NCI-H226 (cell line): ENCODE results near the gene DNAJC7.
"Not testable (repeated sequence)": the region's sequence is repeated elsewhere in the genome, so short reads cannot be mapped to it uniquely, and the experiment has no call there.

Experiments
- DNase-seq: peaks from one replicate; pipeline ENCODE4 v3.0.0-alpha.2; 2015

DNAJC7 gene

DNA sequence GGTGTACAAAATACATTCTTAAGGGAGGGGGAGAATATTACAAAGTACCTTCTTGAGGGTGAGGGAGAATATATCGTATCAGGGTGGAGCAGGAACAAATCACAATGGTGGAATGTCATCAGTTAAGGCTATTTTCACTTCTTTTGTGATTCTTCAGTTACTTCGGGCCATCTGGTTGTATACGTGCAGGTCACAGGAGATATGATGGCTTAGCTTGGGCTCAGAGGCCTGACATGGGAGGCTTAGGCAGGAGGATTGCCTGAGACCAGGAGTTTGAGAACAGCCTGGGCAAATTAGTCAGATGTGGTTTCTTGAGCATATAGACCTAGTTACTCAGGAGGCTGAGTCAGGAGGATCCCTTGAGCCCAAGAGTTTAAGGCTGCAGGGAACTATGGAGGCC is 73.7 kb downstream of the DNAJC7 start:
- DNase-seq = no peak

DNA sequence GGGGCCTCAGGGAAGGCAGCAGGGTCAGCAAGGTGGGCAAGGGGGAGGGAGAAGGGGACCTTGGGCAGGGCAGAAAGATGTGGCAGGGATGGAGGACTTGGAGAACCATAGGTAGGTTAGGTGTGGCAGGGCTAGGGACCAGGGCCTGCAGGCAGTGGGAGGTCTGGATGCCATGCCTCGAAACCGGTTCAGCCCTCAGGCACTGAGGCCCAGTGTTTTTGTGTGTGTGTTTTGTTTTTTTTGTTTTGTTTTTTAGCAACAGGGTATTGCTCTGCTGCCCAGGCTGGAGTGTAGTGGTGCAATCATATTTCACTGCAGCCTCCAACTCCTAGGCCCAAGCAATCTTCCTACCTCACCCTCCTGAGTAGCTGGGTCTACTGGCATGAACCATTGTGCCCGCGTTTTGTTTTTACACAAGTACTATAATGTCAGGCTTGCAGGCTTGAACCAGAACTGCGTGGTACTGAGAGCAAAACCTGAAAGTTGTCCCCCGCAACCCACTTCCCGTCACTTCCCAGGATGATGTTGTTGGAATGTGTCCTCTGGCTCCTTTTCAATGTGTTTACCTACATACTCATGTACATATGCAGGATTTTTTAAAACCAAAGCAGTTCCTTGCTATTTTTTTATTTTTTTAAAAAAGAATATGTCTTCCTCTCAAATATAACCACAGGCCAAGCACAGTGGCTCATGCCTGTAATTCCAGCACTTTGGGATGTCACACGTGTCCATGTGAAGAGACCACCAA is 74.4 kb downstream of the DNAJC7 start:
- no peak for DNase-seq

DNA sequence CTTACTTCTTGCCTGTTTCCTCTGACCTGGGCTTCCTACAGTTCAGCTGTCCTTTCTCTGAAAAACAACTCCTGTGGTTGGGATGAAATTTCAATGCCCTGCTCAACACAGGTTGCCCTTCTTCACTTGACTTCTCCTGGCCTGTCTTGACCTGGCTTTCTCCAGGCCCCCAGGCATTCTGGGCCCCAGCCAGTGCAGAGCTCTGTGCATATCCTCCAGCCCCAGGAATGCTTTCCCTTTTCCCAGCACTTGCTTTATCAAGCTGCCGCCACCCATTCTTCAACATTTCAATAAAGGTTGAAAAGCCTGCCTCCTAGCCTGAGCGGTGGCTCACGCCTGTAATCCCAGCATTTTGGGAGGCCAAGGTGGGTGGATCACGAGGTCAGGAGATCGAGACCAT is 76.1 kb downstream of the DNAJC7 start:
- no peak for DNase-seq

DNA sequence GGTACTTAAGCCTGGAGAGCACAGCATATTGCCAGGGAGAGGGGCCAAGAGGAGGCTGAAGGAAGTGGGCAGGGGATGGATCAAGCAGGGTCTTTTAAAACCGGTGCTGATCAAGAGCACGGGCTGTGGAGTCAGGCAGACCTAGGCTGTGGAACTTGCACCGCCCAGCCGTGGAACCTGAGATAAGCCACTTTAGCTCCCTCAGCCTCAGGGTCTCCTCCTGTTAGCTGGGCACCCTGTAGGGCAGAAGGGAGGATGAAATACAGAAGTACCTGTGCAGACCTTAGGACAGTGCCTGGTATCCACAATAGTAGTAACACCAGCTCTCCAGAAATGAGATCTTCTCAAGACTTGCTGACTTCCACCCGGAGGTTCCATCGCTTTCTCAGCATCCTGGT is 77.5 kb downstream of the DNAJC7 start:
- no peak for DNase-seq

DNA sequence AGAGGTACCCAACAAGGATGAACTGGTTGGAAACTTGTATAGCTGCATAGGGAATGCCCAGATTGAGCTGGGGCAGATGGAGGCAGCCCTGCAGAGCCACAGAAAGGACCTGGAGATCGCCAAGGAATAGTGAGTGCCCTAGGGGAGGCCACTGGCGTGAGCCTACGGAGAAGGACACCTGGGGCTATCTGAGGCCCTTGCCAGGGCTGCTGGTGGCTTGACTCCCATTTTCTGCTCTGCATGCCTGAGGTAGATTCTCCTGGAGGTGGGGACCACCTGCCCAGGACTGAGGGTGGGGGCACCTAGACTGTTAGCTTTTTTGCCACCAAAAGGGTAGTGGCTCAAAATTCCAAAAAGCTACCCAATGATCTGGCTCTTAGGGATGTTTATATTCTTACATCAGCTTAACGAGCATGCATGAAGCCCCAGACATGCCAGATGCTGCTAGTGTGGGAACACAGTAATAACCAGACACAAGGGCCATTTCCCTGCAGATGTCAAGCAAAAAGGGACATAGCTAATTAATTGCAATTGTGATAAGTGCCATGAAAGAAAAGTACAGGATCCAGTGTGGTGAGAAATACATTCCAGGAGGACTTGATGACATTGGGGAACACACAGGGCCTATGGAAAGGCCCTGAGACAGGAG is 78.1 kb downstream of the DNAJC7 start:
- DNase-seq = no peak

DNA sequence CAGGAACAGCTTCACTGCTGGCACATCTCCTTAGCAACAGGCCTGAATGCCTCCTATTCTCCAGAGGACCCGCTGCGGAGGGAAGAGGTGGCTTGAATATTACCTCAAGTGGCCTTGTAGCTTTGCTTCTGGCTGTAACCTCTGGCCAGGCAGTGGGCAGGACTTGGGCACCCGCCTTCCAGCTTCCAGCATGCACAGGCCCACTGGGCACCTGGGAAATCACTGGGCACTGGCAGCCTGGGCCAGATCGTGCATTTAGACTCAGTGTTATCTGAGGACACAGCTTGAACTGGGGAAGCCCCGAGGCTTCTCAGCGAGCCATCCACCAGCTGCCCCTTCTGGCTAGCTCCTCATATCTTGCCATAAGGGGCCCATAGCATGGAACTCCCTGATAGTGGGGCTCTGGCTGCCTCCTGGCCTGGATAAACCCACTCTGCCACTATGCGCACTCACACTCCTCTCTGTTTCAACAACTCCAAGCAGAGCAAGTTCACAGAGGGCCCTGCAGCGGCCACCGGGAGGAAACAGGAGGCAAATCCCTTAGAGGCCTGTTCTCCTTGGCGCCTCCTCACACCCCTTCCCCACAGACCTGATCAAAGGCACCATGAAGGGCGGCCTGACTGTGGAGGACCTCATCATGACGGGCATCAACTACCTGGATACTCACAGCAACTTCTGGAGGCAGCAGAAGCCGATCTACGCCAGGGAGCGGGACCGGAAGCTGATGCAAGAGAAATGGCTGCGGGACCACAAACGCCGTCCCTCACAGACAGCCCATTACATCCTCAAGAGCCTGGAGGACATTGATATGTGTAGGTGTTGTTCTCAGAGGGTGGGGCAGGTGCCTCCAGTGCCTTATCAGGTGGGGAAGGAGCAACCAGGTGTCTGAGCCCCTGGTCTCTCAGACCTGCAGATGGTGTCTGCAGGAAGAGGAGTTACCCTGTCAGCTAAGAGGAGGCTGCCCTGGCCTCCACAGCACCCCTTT is 79.0 kb downstream of the DNAJC7 start:
- no peak for DNase-seq

DNA sequence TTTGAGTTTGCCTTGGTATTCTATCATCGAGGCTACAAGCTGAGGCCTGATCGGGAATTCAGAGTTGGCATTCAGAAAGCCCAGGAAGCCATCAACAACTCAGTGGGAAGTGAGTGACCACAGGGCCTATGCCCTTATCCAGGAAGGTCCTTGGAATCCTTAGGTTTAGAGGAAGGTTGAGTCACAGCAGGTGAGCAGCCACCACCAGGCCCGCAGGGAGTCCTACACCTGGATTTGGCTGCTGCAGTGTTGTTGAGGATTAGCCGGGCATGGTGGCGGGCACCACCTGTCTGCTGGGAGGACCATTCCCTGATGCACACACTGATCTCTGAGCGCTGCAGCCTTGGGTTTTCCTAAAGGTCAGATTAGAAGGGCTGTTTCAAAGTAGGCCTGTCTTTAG is 81.6 kb downstream of the DNAJC7 start:
- DNase-seq = no peak

DNA sequence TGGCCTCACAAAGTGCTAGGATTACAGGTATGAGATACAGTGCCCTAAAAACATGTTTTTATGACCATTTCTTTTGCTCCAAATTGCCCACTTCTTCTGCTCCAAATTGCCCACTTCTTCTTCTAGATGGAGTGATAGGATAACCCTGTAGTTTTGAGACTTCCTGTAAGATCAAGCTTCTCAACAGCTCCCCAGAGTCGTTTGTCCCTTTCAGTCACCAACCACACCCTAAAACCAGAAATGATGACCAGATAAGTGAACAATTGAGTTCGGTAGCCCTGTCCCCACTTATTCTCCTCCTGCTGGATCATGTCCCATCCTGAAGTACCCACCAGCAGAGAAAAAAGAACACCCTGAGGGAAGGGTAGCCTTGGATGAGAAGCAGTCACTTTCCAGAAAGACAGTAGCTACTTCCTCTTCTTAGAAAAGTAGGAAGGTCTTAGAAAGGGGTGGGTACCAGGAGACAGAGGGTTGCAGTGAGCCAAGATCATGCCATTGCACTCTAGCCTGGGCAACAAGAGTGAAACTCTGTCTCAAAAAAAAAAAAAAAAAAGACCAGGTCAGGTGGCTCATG is 84.3 kb downstream of the DNAJC7 start:
- DNase-seq = no peak

DNA sequence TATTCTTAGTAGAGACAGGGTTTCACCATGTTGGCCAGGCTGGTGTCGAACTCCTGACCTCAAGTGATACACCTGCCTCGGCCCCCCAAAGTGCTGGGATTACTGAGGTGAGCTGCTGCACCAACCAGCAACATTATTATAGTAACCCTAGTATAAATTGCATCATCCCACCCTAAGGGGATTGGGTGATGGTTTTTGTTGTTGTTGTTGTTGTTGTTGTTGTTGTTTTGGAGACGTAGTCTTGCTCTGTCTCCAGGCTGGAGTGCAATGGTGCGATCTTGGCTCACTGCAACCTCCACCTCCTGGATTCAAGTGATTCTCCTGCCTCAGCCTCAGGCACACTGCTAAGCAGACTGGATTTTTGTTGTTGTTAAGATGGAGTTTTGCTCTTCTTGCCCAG is 85.5 kb downstream of the DNAJC7 start:
- not testable (repeated sequence) for DNase-seq

DNA sequence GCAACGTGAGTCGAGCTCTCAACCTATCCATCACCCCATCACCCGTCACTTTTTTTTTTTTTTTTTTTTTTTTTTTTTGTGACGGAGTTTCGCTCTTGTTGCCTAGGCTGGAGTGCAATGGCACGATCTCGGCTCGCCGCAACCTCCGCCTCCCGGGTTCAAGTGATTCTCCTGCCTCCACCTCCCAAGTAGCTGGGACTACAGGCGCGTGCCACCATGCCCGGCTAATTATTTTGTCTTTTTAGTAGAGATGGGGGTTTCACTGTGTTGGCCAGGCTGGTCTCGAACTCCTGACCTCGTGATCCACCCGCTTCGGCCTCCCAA is 86.4 kb downstream of the DNAJC7 start:
- DNase-seq = not testable (repeated sequence)

DNA sequence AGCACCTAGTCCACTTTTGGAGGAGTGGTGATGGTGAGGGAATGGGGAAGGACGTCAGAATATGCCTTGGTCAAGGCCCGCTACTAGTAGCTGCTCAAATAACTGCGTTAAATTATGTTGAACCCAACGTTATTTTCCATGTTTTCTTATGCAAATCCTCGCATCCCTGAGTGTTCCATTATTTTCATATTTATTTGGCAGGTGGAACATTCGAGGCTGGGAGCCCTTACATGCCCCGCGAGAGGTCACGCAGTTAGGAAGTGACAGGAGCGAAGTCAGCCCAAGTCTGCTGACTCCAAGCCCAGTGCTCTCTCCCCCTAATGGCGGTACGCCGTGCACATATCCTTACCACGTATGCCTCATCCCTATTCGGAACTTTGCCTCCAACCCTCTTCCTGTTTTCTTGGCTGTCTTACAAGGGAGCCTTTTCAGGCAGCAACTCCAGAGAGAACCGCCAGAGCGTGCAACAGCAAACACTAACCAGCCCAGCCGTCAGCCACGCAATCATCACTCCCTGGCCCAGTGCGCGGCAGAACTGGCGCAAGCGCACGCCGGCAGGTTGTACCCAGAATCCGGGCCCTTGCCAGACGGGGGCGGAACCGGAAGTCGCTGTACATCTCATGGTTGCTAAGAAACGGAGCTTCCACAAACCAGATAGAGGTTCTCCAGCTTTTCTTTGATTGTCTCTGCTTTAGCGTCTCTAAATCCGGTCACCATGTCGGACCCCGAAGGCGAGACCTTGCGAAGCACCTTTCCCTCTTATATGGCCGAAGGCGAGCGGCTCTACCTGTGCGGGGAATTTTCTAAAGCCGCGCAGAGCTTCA is 87.0 kb downstream of the DNAJC7 start, which contains the start of gene ODAD4:
ODAD4 (plus strand) TSS at position 609 of the 824 bp plus-strand sequence; CDS start at position 716, 107 bp downstream.
- peak; percentile 97 for DNase-seq

DNA sequence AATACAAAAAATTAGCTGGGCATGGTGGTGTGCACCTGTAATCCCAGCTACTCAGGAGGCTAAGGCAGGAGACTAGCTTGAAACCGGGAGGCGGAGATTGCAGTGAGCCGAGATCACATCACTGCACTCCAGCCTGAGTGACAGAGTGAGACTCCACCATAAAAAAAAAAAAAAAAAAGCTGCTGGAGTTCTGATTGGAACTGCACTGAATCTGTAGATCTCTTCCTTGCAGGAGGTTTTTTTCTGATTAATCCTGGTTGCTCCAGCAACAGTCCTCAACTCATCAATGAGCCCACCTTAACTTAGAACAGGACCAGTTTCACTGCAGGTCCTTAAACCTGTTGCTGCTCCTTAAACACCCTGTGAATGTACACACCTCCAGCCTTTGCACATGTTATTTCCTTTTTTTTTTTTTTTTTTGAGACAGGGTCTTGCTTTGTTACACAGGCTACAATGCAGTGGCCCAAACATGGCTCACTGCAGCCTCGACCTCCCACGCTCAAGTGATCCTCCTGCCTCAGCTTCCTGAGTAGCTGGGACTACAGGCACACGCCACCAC is 88.5 kb downstream of the DNAJC7 start:
- DNase-seq = no peak
